Kidney tubule cell (primary cell): ENCODE measurements around the gene B3GLCT.
A peak's percentile ranks its signal among the peaks of the same experiment; 100 is the strongest.
"Not testable (repeated sequence)": the region's sequence is repeated elsewhere in the genome, so short reads cannot be mapped to it uniquely, and the experiment has no call there.

Source experiments
- DNase-seq: peaks from one replicate; pipeline ENCODE4 v3.0.0-alpha.2; 2018; ENCODE audit warnings: low spot score

B3GLCT gene

GRCh38 chr13:31282741-31283455, 83.1 kb downstream of the B3GLCT start:
- no peak for DNase-seq

- DNase-seq, result no peak
Measured at GRCh38 chr13:31286930-31287329, 87.2 kb downstream of the B3GLCT start.

GRCh38 chr13:31301119-31301518, 101.3 kb downstream of the B3GLCT start:
- DNase-seq, result no peak

GRCh38 chr13:31310356-31310755, 110.6 kb downstream of the B3GLCT start:
- peak; percentile 18 for DNase-seq

GRCh38 chr13:31310786-31311185, 111.0 kb downstream of the B3GLCT start:
- DNase-seq, result peak; percentile 74

GRCh38 chr13:31311921-31312320, 112.1 kb downstream of the B3GLCT start:
- no peak for DNase-seq

GRCh38 chr13:31314961-31315360, 115.2 kb downstream of the B3GLCT start:
- no peak for DNase-seq

GRCh38 chr13:31320946-31321345, 121.2 kb downstream of the B3GLCT start:
- no peak for DNase-seq

- peak; percentile 26 for DNase-seq
Measured at GRCh38 chr13:31321457-31321856, 121.7 kb downstream of the B3GLCT start.

GRCh38 chr13:31322026-31322425, 122.3 kb downstream of the B3GLCT start:
- no peak for DNase-seq

- no peak for DNase-seq
Measured at GRCh38 chr13:31322702-31323405, 123.1 kb downstream of the B3GLCT start.

- no peak for DNase-seq
Measured at GRCh38 chr13:31327182-31327860, 127.5 kb downstream of the B3GLCT start.

- peak; percentile 13 for DNase-seq
Measured at GRCh38 chr13:31328549-31329235, 128.9 kb downstream of the B3GLCT start.

GRCh38 chr13:31330236-31330635, 130.5 kb downstream of the B3GLCT start:
- DNase-seq, result no peak

GRCh38 chr13:31331068-31331467, 131.3 kb downstream of the B3GLCT start:
- DNase-seq, result no peak

- no peak for DNase-seq
Measured at GRCh38 chr13:31334547-31334946, 134.8 kb downstream of the B3GLCT start.

- no peak for DNase-seq
Measured at GRCh38 chr13:31334994-31335557, 135.3 kb downstream of the B3GLCT start.

- not testable (repeated sequence) for DNase-seq
Measured at GRCh38 chr13:31339616-31340015, 139.8 kb downstream of the B3GLCT start.

GRCh38 chr13:31340848-31341247, 141.1 kb downstream of the B3GLCT start:
- DNase-seq, result not testable (repeated sequence)

- DNase-seq, result no peak
Measured at GRCh38 chr13:31346891-31347290, 147.1 kb downstream of the B3GLCT start.

GRCh38 chr13:31349156-31349555, 149.4 kb downstream of the B3GLCT start:
- DNase-seq, result no peak

- DNase-seq, result no peak
Measured at GRCh38 chr13:31350560-31350959, 150.8 kb downstream of the B3GLCT start.
